ENCODE results near the gene OSBPL9.

The OSBPL9 gene

DNA sequence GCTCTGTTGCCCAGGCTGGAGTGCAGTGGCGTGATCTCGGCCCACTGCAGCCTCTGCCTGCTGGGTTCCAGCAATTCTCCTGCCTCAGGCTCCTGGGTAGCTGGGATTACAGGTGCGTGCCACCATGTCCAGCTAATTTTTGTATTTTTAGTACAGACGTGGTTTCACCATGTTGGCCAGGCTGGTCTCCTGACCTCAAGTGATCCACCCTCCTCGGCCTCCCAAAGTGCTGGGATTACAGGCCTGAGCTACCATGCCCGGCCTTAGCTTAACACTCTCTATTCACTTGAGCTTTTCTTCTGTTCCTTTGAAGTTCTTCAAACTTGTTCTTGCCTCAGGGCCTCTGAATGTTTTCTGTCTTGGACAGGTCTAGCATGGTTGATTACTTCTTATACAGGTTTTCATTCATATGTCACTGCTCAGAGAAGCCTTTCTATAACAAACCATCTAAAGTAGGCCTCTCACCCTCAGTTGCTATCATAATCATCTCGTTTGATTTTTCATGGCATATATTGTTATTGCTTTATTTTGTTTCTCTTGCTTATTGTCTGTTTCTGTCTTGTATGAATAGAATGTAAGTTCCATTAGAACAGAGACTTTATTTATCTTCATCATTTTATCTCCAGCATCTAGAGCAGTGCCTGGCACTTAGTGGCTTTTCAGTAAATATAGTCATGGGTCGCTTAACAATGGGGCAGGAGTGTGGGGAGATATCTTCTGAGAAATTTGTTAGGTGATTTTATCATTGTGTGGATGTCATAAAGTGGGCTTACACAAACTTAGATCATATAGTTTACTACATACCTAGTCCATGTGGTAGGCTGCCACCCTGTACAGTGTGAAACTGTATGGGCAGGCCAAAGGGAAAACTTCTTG, 12.1 kb downstream of the OSBPL9 start:
- DNase-seq: no peak
- H3K79me1 ChIP-seq (ENCODE audit: low read length): peaks cover 9% of the 10 kb centered on the region
- no CpG with 5 or more reads among the region's 8 CpGs for WGBS (ENCODE audit: extremely low coverage, insufficient coverage, low lambda C conversion rate)

GRCh38 chr1:51629918-51630317, 13.0 kb downstream of the OSBPL9 start:
- Histone ChIP-seq H3K4me2 (ENCODE audit: low read length) (no peak overlapping the region), H2BK5ac (ENCODE audit: low read length) (no peak overlapping the region), H3K18ac (ENCODE audit: low read length) (no peak overlapping the region), H2AK5ac (ENCODE audit: low read length) (no peak overlapping the region), H3K23ac (ENCODE audit: low read length) (no peak overlapping the region), H3K56ac (ENCODE audit: low read length) (no peak overlapping the region), H3K79me2 (ENCODE audit: control insufficient read depth, insufficient read depth, low read length) (peaks cover 3% of the 10 kb centered on the region), H3K27me3 (ENCODE audit: insufficient read depth, low read length, poor library complexity) (no peaks in the 10 kb centered on the region), H3K4ac (ENCODE audit: low read depth, low read length) (no peak overlapping the region), H3K27ac (ENCODE audit: low read depth, low read length) (no peak overlapping the region), H4K8ac (ENCODE audit: low read depth, low read length) (no peak overlapping the region), H4K5ac (ENCODE audit: low read length) (no peak overlapping the region), H3K79me1 (ENCODE audit: low read length) (peaks cover 9% of the 10 kb centered on the region), H3K9ac (ENCODE audit: low read length) (no peak overlapping the region), H2BK15ac (replicated peaks; ENCODE audit: low read depth) (no peak overlapping the region), H2BK120ac (ENCODE audit: low read depth, low read length) (no peak overlapping the region), H3K4me3 (ENCODE audit: low read length) (no peak overlapping the region), H3K36me3 (ENCODE audit: control insufficient read depth, insufficient read depth, low read length) (no peaks in the 10 kb centered on the region), H3K4me1 (ENCODE audit: control insufficient read depth, low read depth, low read length) (peaks cover 3% of the 10 kb centered on the region)
- WGBS (ENCODE audit: extremely low coverage, insufficient coverage, low lambda C conversion rate): no CpG with 5 or more reads among the region's 4 CpGs
- no peak for DNase-seq

More for the DNA sequence above, 12.1 kb downstream of the OSBPL9 start:
- Histone ChIP-seq H2BK120ac (ENCODE audit: low read depth, low read length) (no peak overlapping the region), H4K8ac (ENCODE audit: low read depth, low read length) (no peak overlapping the region), H4K5ac (ENCODE audit: low read length) (no peak overlapping the region), H3K18ac (ENCODE audit: low read length) (peak overlapping the region; percentile 77), H2BK5ac (ENCODE audit: low read length) (no peak overlapping the region), H3K56ac (ENCODE audit: low read length) (no peak overlapping the region), H3K4ac (ENCODE audit: low read depth, low read length) (no peak overlapping the region), H3K4me1 (ENCODE audit: control insufficient read depth, low read depth, low read length) (no peaks in the 10 kb centered on the region), H3K27me3 (ENCODE audit: insufficient read depth, low read length, poor library complexity) (no peaks in the 10 kb centered on the region), H3K79me2 (ENCODE audit: control insufficient read depth, insufficient read depth, low read length) (peaks cover 3% of the 10 kb centered on the region), H3K27ac (ENCODE audit: low read depth, low read length) (no peak overlapping the region), H3K4me2 (ENCODE audit: low read length) (no peak overlapping the region), H3K4me3 (ENCODE audit: low read length) (no peak overlapping the region), H3K23ac (ENCODE audit: low read length) (no peak overlapping the region), H3K9ac (ENCODE audit: low read length) (no peak overlapping the region), H2BK15ac (replicated peaks; ENCODE audit: low read depth) (no peak overlapping the region), H3K36me3 (ENCODE audit: control insufficient read depth, insufficient read depth, low read length) (no peaks in the 10 kb centered on the region), H2AK5ac (ENCODE audit: low read length) (no peak overlapping the region)

- Histone ChIP-seq H3K27ac (ENCODE audit: low read depth, low read length) (no peak overlapping the region), H3K4ac (ENCODE audit: low read depth, low read length) (no peak overlapping the region), H3K27me3 (ENCODE audit: insufficient read depth, low read length, poor library complexity) (no peaks in the 10 kb centered on the region), H3K4me3 (ENCODE audit: low read length) (no peak overlapping the region), H2BK5ac (ENCODE audit: low read length) (no peak overlapping the region), H2BK120ac (ENCODE audit: low read depth, low read length) (no peak overlapping the region), H2AK5ac (ENCODE audit: low read length) (no peak overlapping the region), H4K5ac (ENCODE audit: low read length) (no peak overlapping the region), H3K4me1 (ENCODE audit: control insufficient read depth, low read depth, low read length) (peaks cover 4% of the 10 kb centered on the region), H3K4me2 (ENCODE audit: low read length) (no peak overlapping the region), H3K18ac (ENCODE audit: low read length) (no peak overlapping the region), H3K79me1 (ENCODE audit: low read length) (peaks cover 9% of the 10 kb centered on the region), H3K79me2 (ENCODE audit: control insufficient read depth, insufficient read depth, low read length) (peaks cover 3% of the 10 kb centered on the region), H3K9ac (ENCODE audit: low read length) (no peak overlapping the region), H3K56ac (ENCODE audit: low read length) (no peak overlapping the region), H4K8ac (ENCODE audit: low read depth, low read length) (no peak overlapping the region), H3K23ac (ENCODE audit: low read length) (no peak overlapping the region), H3K36me3 (ENCODE audit: control insufficient read depth, insufficient read depth, low read length) (no peaks in the 10 kb centered on the region), H2BK15ac (replicated peaks; ENCODE audit: low read depth) (no peak overlapping the region)
- DNase-seq: no peak
- WGBS (ENCODE audit: extremely low coverage, insufficient coverage, low lambda C conversion rate): 100% methylated on average over 1 of the region's 3 CpGs
Observed at GRCh38 chr1:51630393-51630792, 13.5 kb downstream of the OSBPL9 start.

GRCh38 chr1:51630922-51631321, 14.0 kb downstream of the OSBPL9 start:
- Histone ChIP-seq H3K79me2 (ENCODE audit: control insufficient read depth, insufficient read depth, low read length) (peaks cover 3% of the 10 kb centered on the region), H3K79me1 (ENCODE audit: low read length) (peaks cover 9% of the 10 kb centered on the region), H3K18ac (ENCODE audit: low read length) (no peak overlapping the region), H3K23ac (ENCODE audit: low read length) (no peak overlapping the region), H3K4me3 (ENCODE audit: low read length) (no peak overlapping the region), H2BK120ac (ENCODE audit: low read depth, low read length) (no peak overlapping the region), H4K5ac (ENCODE audit: low read length) (no peak overlapping the region), H3K9ac (ENCODE audit: low read length) (no peak overlapping the region), H2BK15ac (replicated peaks; ENCODE audit: low read depth) (no peak overlapping the region), H3K27ac (ENCODE audit: low read depth, low read length) (no peak overlapping the region), H3K56ac (ENCODE audit: low read length) (no peak overlapping the region), H2BK5ac (ENCODE audit: low read length) (no peak overlapping the region), H4K8ac (ENCODE audit: low read depth, low read length) (no peak overlapping the region), H3K27me3 (ENCODE audit: insufficient read depth, low read length, poor library complexity) (no peaks in the 10 kb centered on the region), H2AK5ac (ENCODE audit: low read length) (no peak overlapping the region), H3K36me3 (ENCODE audit: control insufficient read depth, insufficient read depth, low read length) (no peaks in the 10 kb centered on the region), H3K4me2 (ENCODE audit: low read length) (no peak overlapping the region), H3K4ac (ENCODE audit: low read depth, low read length) (no peak overlapping the region), H3K4me1 (ENCODE audit: control insufficient read depth, low read depth, low read length) (peaks cover 4% of the 10 kb centered on the region)
- WGBS (ENCODE audit: extremely low coverage, insufficient coverage, low lambda C conversion rate): no CpG with 5 or more reads among the region's 3 CpGs
- DNase-seq: no peak

DNA sequence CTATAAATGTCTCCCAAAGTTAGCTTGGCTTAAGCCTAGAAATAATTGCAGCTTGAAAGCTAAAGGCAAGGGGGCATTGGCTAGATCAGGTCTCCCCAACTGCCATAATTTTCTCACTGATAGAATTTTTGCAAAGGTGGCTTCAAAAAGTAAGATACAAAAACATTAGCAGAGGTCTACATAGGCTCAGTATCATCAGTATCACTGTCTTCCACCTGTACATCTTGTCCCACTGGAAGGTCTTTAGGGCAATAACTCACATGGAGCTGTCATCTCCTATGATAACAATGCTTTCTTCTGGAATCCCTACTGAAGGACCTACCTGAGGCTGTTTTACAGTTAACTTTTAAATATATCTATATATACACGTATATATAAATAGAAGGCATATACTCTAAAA, 14.9 kb downstream of the OSBPL9 start:
- H3K27ac ChIP-seq (ENCODE audit: low read depth, low read length): no peak overlapping the region
- H3K4ac ChIP-seq (ENCODE audit: low read depth, low read length): no peak overlapping the region
- no peak overlapping the region for H2BK15ac ChIP-seq (replicated peaks; ENCODE audit: low read depth)
- H3K23ac ChIP-seq (ENCODE audit: low read length): no peak overlapping the region
- no peak overlapping the region for H3K56ac ChIP-seq (ENCODE audit: low read length)
- H2BK120ac ChIP-seq (ENCODE audit: low read depth, low read length): no peak overlapping the region
- H4K5ac ChIP-seq (ENCODE audit: low read length): no peak overlapping the region
- H3K4me2 ChIP-seq (ENCODE audit: low read length): no peak overlapping the region
- H3K79me1 ChIP-seq (ENCODE audit: low read length): peaks cover 6% of the 10 kb centered on the region
- peaks cover 3% of the 10 kb centered on the region for H3K79me2 ChIP-seq (ENCODE audit: control insufficient read depth, insufficient read depth, low read length)
- WGBS (ENCODE audit: extremely low coverage, insufficient coverage, low lambda C conversion rate): no CpG with 5 or more reads among the region's 1 CpG
- no peaks in the 10 kb centered on the region for H3K36me3 ChIP-seq (ENCODE audit: control insufficient read depth, insufficient read depth, low read length)
- no peaks in the 10 kb centered on the region for H3K27me3 ChIP-seq (ENCODE audit: insufficient read depth, low read length, poor library complexity)
- no peak overlapping the region for H3K9ac ChIP-seq (ENCODE audit: low read length)
- no peak overlapping the region for H4K8ac ChIP-seq (ENCODE audit: low read depth, low read length)
- no peak overlapping the region for H2BK5ac ChIP-seq (ENCODE audit: low read length)
- peaks cover 4% of the 10 kb centered on the region for H3K4me1 ChIP-seq (ENCODE audit: control insufficient read depth, low read depth, low read length)
- DNase-seq: no peak
- H3K4me3 ChIP-seq (ENCODE audit: low read length): no peak overlapping the region
- no peak overlapping the region for H2AK5ac ChIP-seq (ENCODE audit: low read length)
- no peak overlapping the region for H3K18ac ChIP-seq (ENCODE audit: low read length)

- no peak overlapping the region for H3K4me3 ChIP-seq (ENCODE audit: low read length)
- no peak overlapping the region for H2BK15ac ChIP-seq (replicated peaks; ENCODE audit: low read depth)
- H3K79me2 ChIP-seq (ENCODE audit: control insufficient read depth, insufficient read depth, low read length): no peaks in the 10 kb centered on the region
- H3K27ac ChIP-seq (ENCODE audit: low read depth, low read length): no peak overlapping the region
- H3K56ac ChIP-seq (ENCODE audit: low read length): no peak overlapping the region
- H3K23ac ChIP-seq (ENCODE audit: low read length): no peak overlapping the region
- H2AK5ac ChIP-seq (ENCODE audit: low read length): no peak overlapping the region
- no peaks in the 10 kb centered on the region for H3K27me3 ChIP-seq (ENCODE audit: insufficient read depth, low read length, poor library complexity)
- no peak overlapping the region for H2BK120ac ChIP-seq (ENCODE audit: low read depth, low read length)
- no peak overlapping the region for H3K18ac ChIP-seq (ENCODE audit: low read length)
- WGBS (ENCODE audit: extremely low coverage, insufficient coverage, low lambda C conversion rate): no CpG with 5 or more reads among the region's 7 CpGs
- H3K4ac ChIP-seq (ENCODE audit: low read depth, low read length): no peak overlapping the region
- no peak overlapping the region for H4K8ac ChIP-seq (ENCODE audit: low read depth, low read length)
- no peak overlapping the region for H4K5ac ChIP-seq (ENCODE audit: low read length)
- H3K4me1 ChIP-seq (ENCODE audit: control insufficient read depth, low read depth, low read length): peaks cover 4% of the 10 kb centered on the region
- DNase-seq: no peak
- H3K4me2 ChIP-seq (ENCODE audit: low read length): no peak overlapping the region
- no peak overlapping the region for H2BK5ac ChIP-seq (ENCODE audit: low read length)
- H3K79me1 ChIP-seq (ENCODE audit: low read length): peaks cover 4% of the 10 kb centered on the region
- H3K36me3 ChIP-seq (ENCODE audit: control insufficient read depth, insufficient read depth, low read length): no peaks in the 10 kb centered on the region
- no peak overlapping the region for H3K9ac ChIP-seq (ENCODE audit: low read length)
Observed at GRCh38 chr1:51634618-51635017, 17.7 kb downstream of the OSBPL9 start.

Data from mesendoderm (in vitro differentiated cells).